Activated B cell treated with CpG ODN at 0.5 μM for 24 hours (primary cell): ENCODE results near the gene PCK2. TPM values are rescaled to one million over a fixed set of nuclear protein-coding genes. Genes with fewer than 3 reads are reported as not detected.

ENCODE experiments used
- ATAC-seq: fragments of 200-7000 bp; cut with Tn5 transposase; one replicate; pipeline ENCODE4 v1.10.0; 2021; ENCODE audit warnings: low read depth, mild to moderate bottlenecking, moderate library complexity
- CTCF ChIA-PET: fragments of 350-600 bp; sonication (Branson Sonifier 250); formaldehyde crosslinking; loops from one replicate; lab custom pipeline; 2021; ENCODE audit warnings: antibody characterized with exemption; lab: Charles Lee
- POLR2A ChIA-PET: fragments of 350-600 bp; sonication (Branson Sonifier 250); formaldehyde crosslinking; loops from one replicate; lab custom pipeline; 2021; ENCODE audit warnings: antibody characterized with exemption; lab: Charles Lee
- DNase-seq: peaks from one replicate; pipeline ENCODE4 v3.0.0; 2022
- H3K27ac Mint-ChIP-seq: one replicate; pipeline ENCODE4 v1.8.0; 2020; ENCODE audit warnings: mixed read lengths
- H3K27me3 Mint-ChIP-seq: one replicate; pipeline ENCODE4 v1.8.0; 2021; ENCODE audit warnings: mixed read lengths
- H3K36me3 Mint-ChIP-seq: one replicate; pipeline ENCODE4 v1.8.0; 2021; ENCODE audit warnings: low read depth, mixed read lengths
- H3K4me1 Mint-ChIP-seq: one replicate; pipeline ENCODE4 v1.8.0; 2021; ENCODE audit warnings: mixed read lengths
- H3K4me3 Mint-ChIP-seq: one replicate; pipeline ENCODE4 v1.8.0; 2020; ENCODE audit warnings: mild to moderate bottlenecking, mixed read lengths
- H3K9me3 Mint-ChIP-seq: one replicate; pipeline ENCODE4 v1.8.0; 2020; ENCODE audit warnings: mixed read lengths
- CTCF ChIP-seq: fragments of 200-600 bp; IDR thresholded peaks from one replicate; pipeline ENCODE4 v1.8.0; 2022; ENCODE audit warnings: antibody characterized with exemption, mild to moderate bottlenecking
- intact Hi-C: fragments of 100-400 bp; cut with micrococcal nuclease; formaldehyde crosslinking; loops from one replicate; pipeline ENCODE4 v1.15.1; 2024
- total RNA-seq: library from RNA; stranded (reverse); gene quantifications from 2 replicates; pipeline ENCODE4 v1.2.3, GENCODE V29; 2022

Gene PCK2
- total RNA-seq, 1 donor from 2014 or later, result 102 TPM

DNA sequence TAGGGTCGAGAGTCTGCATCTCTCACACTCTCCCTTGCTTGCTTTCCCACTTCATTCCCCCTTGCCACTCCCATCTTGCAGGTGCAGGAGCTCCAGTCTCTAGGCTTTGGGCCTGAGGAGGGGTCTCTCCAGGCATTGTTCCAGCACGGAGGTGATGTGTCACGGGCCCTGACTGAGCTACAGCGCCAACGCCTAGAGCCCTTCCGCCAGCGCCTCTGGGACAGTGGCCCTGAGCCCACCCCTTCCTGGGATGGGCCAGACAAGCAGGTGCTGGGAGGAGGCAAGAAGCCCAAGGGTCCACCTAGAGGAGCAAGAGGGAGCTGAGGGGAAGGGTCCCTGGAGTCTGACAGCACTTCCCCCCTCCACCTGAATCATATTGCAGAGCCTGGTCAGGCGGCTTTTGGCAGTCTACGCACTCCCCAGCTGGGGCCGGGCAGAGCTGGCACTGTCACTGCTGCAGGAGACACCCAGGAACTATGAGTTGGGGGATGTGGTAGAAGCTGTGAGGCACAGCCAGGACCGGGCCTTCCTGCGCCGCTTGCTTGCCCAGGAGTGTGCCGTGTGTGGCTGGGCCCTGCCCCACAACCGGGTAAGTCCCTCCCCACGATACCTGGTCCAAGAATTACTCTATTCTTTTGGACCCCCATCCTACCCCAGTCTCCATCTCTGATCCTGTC, 57.4 kb downstream of the PCK2 start:
- TF ChIP-seq CTCF, result no peak
- ChIA-PET POLR2A (interaction anchor here (2.0 to 3.4 kb wide), 2 partner anchors 10 to 37 kb away, joined by 8 to 18 read pairs; partner anchors contain the start of genes DCAF11, IRF9 and NRL), CTCF (interaction anchor here (0.8 to 3.2 kb wide), 3 partner anchors 9 to 182 kb away, joined by 3 to 21 read pairs (median 4); partner anchors contain the start of gene IRF9)
- H3K9me3 Mint-ChIP-seq, result no peaks in the 10 kb centered on the region
- H3K4me1 Mint-ChIP-seq, result peaks cover 18% of the 10 kb centered on the region
- no peak for ATAC-seq
- H3K36me3 Mint-ChIP-seq, result peaks cover 67% of the 10 kb centered on the region
- H3K27ac Mint-ChIP-seq, result no peak overlapping the region
- no peak for DNase-seq
- no peak overlapping the region for H3K4me3 Mint-ChIP-seq
- H3K27me3 Mint-ChIP-seq, result no peaks in the 10 kb centered on the region
- intact Hi-C loops, result no loop called here

Other genes starting within 250 kb of the PCK2 start
- gene DHRS4, start 140.5 kb upstream of the PCK2 start, total RNA-seq, result 15.8 and 16.1 TPM in 2 replicates
- 12.7 and 17.9 TPM in 2 replicates for gene DHRS4L2, start 105.4 kb upstream of the PCK2 start, total RNA-seq
- 3.5 and 3.9 TPM in 2 replicates for gene CARMIL3, start 42.3 kb upstream of the PCK2 start, total RNA-seq
- 0.09 TPM in 1 of 2 replicates, not detected in the other for gene CPNE6, start 22.7 kb upstream of the PCK2 start, total RNA-seq
- gene DCAF11, start 20.5 kb downstream of the PCK2 start, total RNA-seq, result 84.3 and 86.5 TPM in 2 replicates
- 5.4 and 5.5 TPM in 2 replicates for gene NRL, start 20.6 kb downstream of the PCK2 start, total RNA-seq
- gene FITM1, start 36.3 kb downstream of the PCK2 start, total RNA-seq, result 2.3 and 2.4 TPM in 2 replicates
- 406 and 449 TPM in 2 replicates for gene PSME1, start 41.9 kb downstream of the PCK2 start, total RNA-seq
- 22.5 and 22.6 TPM in 2 replicates for gene EMC9, start 47.3 kb downstream of the PCK2 start, total RNA-seq
- 285 and 312 TPM in 2 replicates for gene PSME2, start 52.3 kb downstream of the PCK2 start, total RNA-seq
- 87.4 and 99.8 TPM in 2 replicates for gene RNF31, start 53.2 kb downstream of the PCK2 start, total RNA-seq
- 221 and 229 TPM in 2 replicates for gene IRF9, start 67.0 kb downstream of the PCK2 start, total RNA-seq
- 27.0 and 35.3 TPM in 2 replicates for gene REC8, start 77.8 kb downstream of the PCK2 start, total RNA-seq
- 76.4 and 80.3 TPM in 2 replicates for gene IPO4, start 94.5 kb downstream of the PCK2 start, total RNA-seq
- gene TM9SF1, start 101.1 kb downstream of the PCK2 start, total RNA-seq, result 24.5 and 26.3 TPM in 2 replicates
- 0.66 and 0.98 TPM in 2 replicates for gene TSSK4, start 111.4 kb downstream of the PCK2 start, total RNA-seq
- gene CHMP4A, start 119.2 kb downstream of the PCK2 start, total RNA-seq, result 88.5 and 117 TPM in 2 replicates
- gene MDP1, start 121.8 kb downstream of the PCK2 start, total RNA-seq, result 12.7 and 16.3 TPM in 2 replicates
- gene NEDD8, start 138.1 kb downstream of the PCK2 start, total RNA-seq, result 129 and 149 TPM in 2 replicates
- gene GMPR2, start 138.6 kb downstream of the PCK2 start, total RNA-seq, result 43.8 and 50.2 TPM in 2 replicates
- gene TINF2, start 148.3 kb downstream of the PCK2 start, total RNA-seq, result 197 and 205 TPM in 2 replicates
- gene TGM1, start 168.9 kb downstream of the PCK2 start, total RNA-seq, result 6.4 and 6.5 TPM in 2 replicates
- 53.6 and 70.5 TPM in 2 replicates for gene RABGGTA, start 177.3 kb downstream of the PCK2 start, total RNA-seq
- 32.5 and 33.9 TPM in 2 replicates for gene DHRS1, start 205.5 kb downstream of the PCK2 start, total RNA-seq
- 30.5 and 36.4 TPM in 2 replicates for gene NOP9, start 205.5 kb downstream of the PCK2 start, total RNA-seq
- gene CIDEB, start 213.7 kb downstream of the PCK2 start, total RNA-seq, result 9.2 and 9.4 TPM in 2 replicates
- 7.7 and 9.1 TPM in 2 replicates for gene LTB4R2, start 215.8 kb downstream of the PCK2 start, total RNA-seq
- 8.2 and 8.6 TPM in 2 replicates for gene LTB4R, start 217.2 kb downstream of the PCK2 start, total RNA-seq
- gene ADCY4, start 240.8 kb downstream of the PCK2 start, total RNA-seq, result 2.3 and 2.4 TPM in 2 replicates
- 38.9 and 39.2 TPM in 2 replicates for gene RIPK3, start 245.7 kb downstream of the PCK2 start, total RNA-seq